ENCODE measurements around the gene ALG10. TPM values are rescaled to one million over a fixed set of nuclear protein-coding genes. Genes with fewer than 3 reads are reported as not detected.
"Not testable (repeated sequence)": the region's sequence is repeated elsewhere in the genome, so short reads cannot be mapped to it uniquely, and the experiment has no call there.

ALG10 gene
- total RNA-seq = 10 to 100 TPM; 21.5 to 26.9 TPM

- POLR2A ChIA-PET = interaction anchor here (0.6 to 3.2 kb wide), 8 partner anchors 13 to 1888 kb away, joined by 3 to 34 read pairs (median 7); partner anchors contain the start of gene YARS2
- CTCF ChIA-PET = interaction anchor here (0.6 to 2.3 kb wide), 5 partner anchors 58 to 1562 kb away, joined by 3 to 16 read pairs (median 3); partner anchors contain the start of genes DNM1L and YARS2
These were observed at the start of gene ALG10 for GRCh38 chr12:34022079-34022830. TSS of gene ALG10 (plus strand) at chr12:34022496. CDS start at chr12:34022600, 104 bp downstream.

GRCh38 chr12:33972884-33973283, 49.4 kb upstream of the ALG10 start:
- CTCF ChIA-PET, POLR2A ChIA-PET: not testable (repeated sequence)

- ChIA-PET POLR2A (no interaction called here), CTCF (no interaction called here)
These were observed 44.4 kb upstream of the ALG10 start for GRCh38 chr12:33977887-33978286.

- ChIA-PET CTCF (no interaction called here), POLR2A (no interaction called here)
These were observed 34.0 kb upstream of the ALG10 start for GRCh38 chr12:33988197-33988805.

GRCh38 chr12:33988913-33989312, 33.4 kb upstream of the ALG10 start:
- ChIA-PET CTCF (no interaction called here), POLR2A (no interaction called here)

GRCh38 chr12:33994857-33995808, 27.2 kb upstream of the ALG10 start:
- ChIA-PET POLR2A (no interaction called here), CTCF (no interaction called here)

GRCh38 chr12:34008835-34009234, 13.5 kb upstream of the ALG10 start:
- CTCF ChIA-PET, POLR2A ChIA-PET: not testable (repeated sequence)

GRCh38 chr12:34016361-34016760, 5.9 kb upstream of the ALG10 start:
- ChIA-PET POLR2A (no interaction called here), CTCF (no interaction called here)

GRCh38 chr12:34021071-34021470, 1.2 kb upstream of the ALG10 start:
- ChIA-PET POLR2A (interaction anchor here (3.2 kb wide), 1 partner anchor 1266 kb away, joined by 34 read pairs; the partner anchor contains the start of gene YARS2), CTCF (interaction anchor here (0.6 kb wide), 1 partner anchor 527 kb away, joined by 5 read pairs; no protein-coding TSS in a partner anchor)

GRCh38 chr12:34027661-34028060, 5.4 kb downstream of the ALG10 start:
- POLR2A ChIA-PET, CTCF ChIA-PET: not testable (repeated sequence)

GRCh38 chr12:34030591-34030990, 8.3 kb downstream of the ALG10 start:
- ChIA-PET POLR2A (no interaction called here), CTCF (no interaction called here)

GRCh38 chr12:34033628-34034296, 11.5 kb downstream of the ALG10 start:
- POLR2A ChIA-PET = no interaction called here
- CTCF ChIA-PET = no interaction called here

GRCh38 chr12:34038357-34038756, 16.1 kb downstream of the ALG10 start:
- POLR2A ChIA-PET = not testable (repeated sequence)
- CTCF ChIA-PET = interaction anchor here (1.1 kb wide), 1 partner anchor 1283 kb away, joined by 4 read pairs; no protein-coding TSS in a partner anchor

- CTCF ChIA-PET = no interaction called here
- POLR2A ChIA-PET = no interaction called here
These were observed 24.3 kb downstream of the ALG10 start for GRCh38 chr12:34046570-34046969.

- POLR2A ChIA-PET, CTCF ChIA-PET: not testable (repeated sequence)
These were observed 25.6 kb downstream of the ALG10 start for GRCh38 chr12:34047855-34048254.

- ChIA-PET CTCF (no interaction called here), POLR2A (no interaction called here)
These were observed 26.4 kb downstream of the ALG10 start for GRCh38 chr12:34048714-34049113.

GRCh38 chr12:34051486-34051885, 29.2 kb downstream of the ALG10 start:
- CTCF ChIA-PET = no interaction called here
- POLR2A ChIA-PET = no interaction called here

- POLR2A ChIA-PET = no interaction called here
These were observed 32.6 kb downstream of the ALG10 start for GRCh38 chr12:34054938-34055337.

More at GRCh38 chr12:34054938-34055337, 32.6 kb downstream of the ALG10 start:
- CTCF ChIA-PET = interaction anchor here (0.6 kb wide), 1 partner anchor 33 kb away, joined by 3 read pairs; no protein-coding TSS in a partner anchor
